Peyer's patch (tissue), 4 donors: Measurements from ENCODE around the gene NUMA1.

Experiments
- POLR2A ChIP-seq, 2 donors: fragments of 450-650 bp; IDR thresholded peaks; one replicate each; pipeline ENCODE4 v1.5.1; 2017; ENCODE audit warnings: antibody characterized with exemption in 2 of 2, mild to moderate bottlenecking in 2 of 2, moderate library complexity in 2 of 2
- TF ChIP-seq, protein P1 (sequence below), 6 experiments: fragments of 450-650 bp in 4 of 6; fragments of 200-600 bp in 2 of 6; sonication (generic) in 1 of 6; IDR thresholded peaks; one replicate each; pipeline ENCODE4 v1.5.1; 2017 to 2019; ENCODE audit warnings: antibody characterized with exemption in 6 of 6, mild to moderate bottlenecking in 3 of 6, moderate library complexity in 1 of 6

DNA sequence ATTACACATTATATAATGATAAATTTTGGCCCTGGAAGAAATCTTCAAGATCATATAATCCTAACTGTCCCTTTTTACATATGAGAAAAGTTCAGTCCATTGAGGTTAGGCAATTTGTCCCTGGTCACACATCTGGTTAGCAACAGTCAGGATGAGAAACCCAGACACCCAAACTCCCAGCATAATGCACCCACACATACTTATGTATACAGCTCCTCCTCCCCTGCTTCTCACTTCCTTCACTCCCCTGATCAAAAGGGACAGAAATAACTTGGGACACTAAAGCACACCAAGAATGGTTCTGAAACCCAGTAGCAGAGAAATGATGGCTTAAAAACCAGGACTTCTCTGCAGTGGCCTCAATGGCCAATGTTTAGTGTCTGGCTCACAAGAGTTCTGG, 11.1 kb downstream of the NUMA1 start:
- TF ChIP-seq, protein P1, sequence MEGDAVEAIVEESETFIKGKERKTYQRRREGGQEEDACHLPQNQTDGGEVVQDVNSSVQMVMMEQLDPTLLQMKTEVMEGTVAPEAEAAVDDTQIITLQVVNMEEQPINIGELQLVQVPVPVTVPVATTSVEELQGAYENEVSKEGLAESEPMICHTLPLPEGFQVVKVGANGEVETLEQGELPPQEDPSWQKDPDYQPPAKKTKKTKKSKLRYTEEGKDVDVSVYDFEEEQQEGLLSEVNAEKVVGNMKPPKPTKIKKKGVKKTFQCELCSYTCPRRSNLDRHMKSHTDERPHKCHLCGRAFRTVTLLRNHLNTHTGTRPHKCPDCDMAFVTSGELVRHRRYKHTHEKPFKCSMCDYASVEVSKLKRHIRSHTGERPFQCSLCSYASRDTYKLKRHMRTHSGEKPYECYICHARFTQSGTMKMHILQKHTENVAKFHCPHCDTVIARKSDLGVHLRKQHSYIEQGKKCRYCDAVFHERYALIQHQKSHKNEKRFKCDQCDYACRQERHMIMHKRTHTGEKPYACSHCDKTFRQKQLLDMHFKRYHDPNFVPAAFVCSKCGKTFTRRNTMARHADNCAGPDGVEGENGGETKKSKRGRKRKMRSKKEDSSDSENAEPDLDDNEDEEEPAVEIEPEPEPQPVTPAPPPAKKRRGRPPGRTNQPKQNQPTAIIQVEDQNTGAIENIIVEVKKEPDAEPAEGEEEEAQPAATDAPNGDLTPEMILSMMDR (IDR thresholded peaks at IDR 0.05) = no peak
- TF ChIP-seq POLR2A (IDR thresholded peaks at IDR 0.05) = no peak
